ENCODE measurements around the gene MYO3B.

The MYO3B gene

GRCh38 chr2:170377500-170378207 is 199.7 kb downstream of the MYO3B start:
- no peak overlapping the region for H3K4me3 ChIP-seq (ENCODE audit: low read depth, low read length)
- no peak for DNase-seq (ENCODE audit: low read depth)
- TF ChIP-seq, protein P1, sequence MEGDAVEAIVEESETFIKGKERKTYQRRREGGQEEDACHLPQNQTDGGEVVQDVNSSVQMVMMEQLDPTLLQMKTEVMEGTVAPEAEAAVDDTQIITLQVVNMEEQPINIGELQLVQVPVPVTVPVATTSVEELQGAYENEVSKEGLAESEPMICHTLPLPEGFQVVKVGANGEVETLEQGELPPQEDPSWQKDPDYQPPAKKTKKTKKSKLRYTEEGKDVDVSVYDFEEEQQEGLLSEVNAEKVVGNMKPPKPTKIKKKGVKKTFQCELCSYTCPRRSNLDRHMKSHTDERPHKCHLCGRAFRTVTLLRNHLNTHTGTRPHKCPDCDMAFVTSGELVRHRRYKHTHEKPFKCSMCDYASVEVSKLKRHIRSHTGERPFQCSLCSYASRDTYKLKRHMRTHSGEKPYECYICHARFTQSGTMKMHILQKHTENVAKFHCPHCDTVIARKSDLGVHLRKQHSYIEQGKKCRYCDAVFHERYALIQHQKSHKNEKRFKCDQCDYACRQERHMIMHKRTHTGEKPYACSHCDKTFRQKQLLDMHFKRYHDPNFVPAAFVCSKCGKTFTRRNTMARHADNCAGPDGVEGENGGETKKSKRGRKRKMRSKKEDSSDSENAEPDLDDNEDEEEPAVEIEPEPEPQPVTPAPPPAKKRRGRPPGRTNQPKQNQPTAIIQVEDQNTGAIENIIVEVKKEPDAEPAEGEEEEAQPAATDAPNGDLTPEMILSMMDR (IDR thresholded peaks at IDR 0.05; ENCODE audit: insufficient read depth, low read depth, low read length, missing control alignments) = no peak

DNA sequence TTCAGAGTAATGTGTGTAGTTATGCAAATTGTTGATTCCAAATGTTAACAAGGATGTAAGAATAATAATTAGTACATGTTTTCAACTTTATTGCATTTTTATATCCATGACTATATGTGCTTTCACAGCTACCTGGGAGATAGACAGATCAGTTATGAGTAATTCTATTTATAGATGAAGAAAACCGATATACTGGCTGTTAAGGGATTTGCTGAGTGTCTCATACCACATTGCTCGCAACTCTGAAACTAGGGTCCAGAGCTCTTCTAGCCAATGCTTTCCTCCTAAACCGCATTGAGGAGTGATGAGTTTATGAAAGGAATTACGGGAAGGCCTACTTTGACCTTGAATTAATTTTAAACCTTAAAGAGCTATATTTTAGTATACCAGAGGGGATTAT is 202.3 kb downstream of the MYO3B start:
- DNase-seq (ENCODE audit: low read depth) = no peak
- TF ChIP-seq, protein P1 (IDR thresholded peaks at IDR 0.05; ENCODE audit: insufficient read depth, low read depth, low read length, missing control alignments) = no peak

DNA sequence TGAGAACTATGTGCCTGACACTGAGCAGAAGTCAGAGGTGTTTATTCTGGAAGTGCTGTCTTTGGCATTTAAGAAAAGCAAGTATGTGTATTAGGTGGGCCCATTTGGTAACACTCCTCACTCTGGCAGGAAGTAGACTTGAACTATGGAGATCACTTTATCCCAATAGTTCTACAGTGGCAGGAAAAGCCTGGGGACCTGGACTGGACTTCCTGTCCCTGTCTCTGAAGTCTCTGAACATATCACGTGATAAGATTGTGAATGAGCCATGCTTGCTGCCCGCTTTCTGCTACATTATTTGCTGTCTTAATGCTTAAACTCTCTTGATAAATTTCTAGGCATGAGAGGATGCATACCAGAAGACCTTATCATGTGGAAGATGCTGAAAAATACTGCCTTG is 203.7 kb downstream of the MYO3B start:
- DNase-seq (ENCODE audit: low read depth) = no peak
- TF ChIP-seq, protein P1 (IDR thresholded peaks at IDR 0.05; ENCODE audit: insufficient read depth, low read depth, low read length, missing control alignments) = no peak
- H3K4me3 ChIP-seq (ENCODE audit: low read depth, low read length) = no peak overlapping the region

More for the DNA sequence above, 202.3 kb downstream of the MYO3B start:
- no peak overlapping the region for H3K4me3 ChIP-seq (ENCODE audit: low read depth, low read length)

DNA sequence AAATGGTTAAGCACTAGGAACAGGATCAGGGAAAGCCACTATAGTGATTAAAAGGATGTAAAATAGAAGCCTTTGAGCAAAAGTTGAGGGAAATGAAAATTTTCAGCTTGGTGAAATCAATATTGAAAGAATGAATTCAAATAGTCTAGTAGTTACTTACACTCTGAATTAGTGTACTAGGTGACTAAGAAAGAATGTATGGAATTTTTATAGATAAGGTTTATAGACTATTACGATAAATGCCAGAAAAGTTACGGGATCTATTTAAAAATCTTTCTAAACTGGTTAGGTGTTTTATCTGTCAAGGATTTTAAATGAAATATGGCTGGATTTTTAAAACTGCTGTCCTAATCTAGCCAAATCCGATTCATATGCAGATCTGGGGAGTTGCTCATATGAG is 208.6 kb downstream of the MYO3B start:
- DNase-seq (ENCODE audit: low read depth) = no peak
- H3K4me3 ChIP-seq (ENCODE audit: low read depth, low read length) = no peak overlapping the region
- TF ChIP-seq, protein P1 (IDR thresholded peaks at IDR 0.05; ENCODE audit: insufficient read depth, low read depth, low read length, missing control alignments) = no peak

DNA sequence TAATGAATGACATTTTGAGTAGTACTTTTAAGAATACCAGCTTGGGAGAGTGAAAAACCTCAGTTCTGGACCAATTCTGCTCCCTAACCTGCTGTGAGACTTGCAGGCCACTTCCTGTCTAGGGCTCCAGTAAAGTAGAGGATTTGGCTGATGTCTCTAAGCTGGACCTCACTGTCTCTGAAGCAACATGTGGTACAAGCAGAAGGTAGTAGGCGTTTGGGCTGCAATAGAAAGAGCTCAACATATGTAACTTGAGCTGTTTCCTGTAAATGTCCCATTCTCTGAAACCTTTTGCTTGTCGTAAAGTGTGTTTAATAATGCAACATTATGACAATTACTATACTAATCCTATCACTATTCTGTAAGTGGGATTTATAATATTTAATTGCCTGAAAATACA is 213.1 kb downstream of the MYO3B start:
- DNase-seq (ENCODE audit: low read depth) = no peak
- no peak overlapping the region for H3K4me3 ChIP-seq (ENCODE audit: low read depth, low read length)
- TF ChIP-seq, protein P1 (IDR thresholded peaks at IDR 0.05; ENCODE audit: insufficient read depth, low read depth, low read length, missing control alignments) = no peak

GRCh38 chr2:170391697-170392096 is 213.8 kb downstream of the MYO3B start:
- TF ChIP-seq, protein P1 (IDR thresholded peaks at IDR 0.05; ENCODE audit: insufficient read depth, low read depth, low read length, missing control alignments) = no peak
- DNase-seq (ENCODE audit: low read depth) = no peak
- H3K4me3 ChIP-seq (ENCODE audit: low read depth, low read length) = no peak overlapping the region

Data from GM12865 (cell line).